ENCODE results near the gene CAPRIN1.

The CAPRIN1 gene

GRCh38 chr11:34134765-34135164 is 83.2 kb downstream of the CAPRIN1 start:
- Histone ChIP-seq H3K4me1 (ENCODE audit: insufficient read depth, low read length) (no peaks in the 10 kb centered on the region), H3K9me3 (ENCODE audit: insufficient read depth, low read depth, low read length) (no peaks in the 10 kb centered on the region), H3K27ac (ENCODE audit: low read length) (no peak overlapping the region), H3K27me3 (ENCODE audit: insufficient read depth, low read length) (no peaks in the 10 kb centered on the region), H3K4me3 (ENCODE audit: low read length) (no peak overlapping the region), H3K9ac (ENCODE audit: low read depth, low read length) (no peak overlapping the region), H3K36me3 (ENCODE audit: insufficient read depth, low read depth, low read length) (peaks cover 93% of the 10 kb centered on the region)

GRCh38 chr11:34135439-34135838 is 83.9 kb downstream of the CAPRIN1 start:
- Histone ChIP-seq H3K36me3 (ENCODE audit: insufficient read depth, low read depth, low read length) (peaks cover 93% of the 10 kb centered on the region), H3K27ac (ENCODE audit: low read length) (no peak overlapping the region), H3K27me3 (ENCODE audit: insufficient read depth, low read length) (no peaks in the 10 kb centered on the region), H3K4me1 (ENCODE audit: insufficient read depth, low read length) (no peaks in the 10 kb centered on the region), H3K9me3 (ENCODE audit: insufficient read depth, low read depth, low read length) (no peaks in the 10 kb centered on the region), H3K9ac (ENCODE audit: low read depth, low read length) (no peak overlapping the region), H3K4me3 (ENCODE audit: low read length) (no peak overlapping the region)

- Histone ChIP-seq H3K9ac (ENCODE audit: low read depth, low read length) (no peak overlapping the region), H3K36me3 (ENCODE audit: insufficient read depth, low read depth, low read length) (peaks cover 93% of the 10 kb centered on the region), H3K27ac (ENCODE audit: low read length) (no peak overlapping the region), H3K4me1 (ENCODE audit: insufficient read depth, low read length) (no peaks in the 10 kb centered on the region), H3K4me3 (ENCODE audit: low read length) (no peak overlapping the region), H3K9me3 (ENCODE audit: insufficient read depth, low read depth, low read length) (no peaks in the 10 kb centered on the region), H3K27me3 (ENCODE audit: insufficient read depth, low read length) (no peaks in the 10 kb centered on the region)
Observed at GRCh38 chr11:34136420-34136819, 84.9 kb downstream of the CAPRIN1 start.

DNA sequence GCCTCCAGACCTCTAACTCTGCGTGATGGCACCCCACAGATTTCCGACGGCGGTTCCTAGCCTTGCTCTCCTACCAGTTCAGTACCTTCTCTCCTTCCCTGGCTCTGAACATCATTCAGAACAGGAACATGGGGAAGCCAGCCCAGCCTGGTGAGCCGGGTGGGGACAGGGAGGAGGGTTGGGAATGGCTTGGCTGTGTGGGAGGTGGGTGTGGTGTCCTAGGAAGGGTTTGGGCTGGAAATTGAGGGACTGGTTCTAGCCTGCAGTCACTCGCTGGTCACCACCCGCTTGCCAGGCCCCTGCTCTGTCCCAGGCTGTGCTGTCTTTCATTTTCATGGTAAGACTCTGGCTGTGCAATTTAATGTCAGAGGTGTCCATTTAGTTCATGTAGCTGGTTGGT is 87.8 kb downstream of the CAPRIN1 start:
- Histone ChIP-seq H3K27me3 (ENCODE audit: insufficient read depth, low read length) (no peaks in the 10 kb centered on the region), H3K9me3 (ENCODE audit: insufficient read depth, low read depth, low read length) (no peaks in the 10 kb centered on the region), H3K9ac (ENCODE audit: low read depth, low read length) (no peak overlapping the region), H3K27ac (ENCODE audit: low read length) (no peak overlapping the region), H3K4me3 (ENCODE audit: low read length) (no peak overlapping the region), H3K4me1 (ENCODE audit: insufficient read depth, low read length) (no peaks in the 10 kb centered on the region), H3K36me3 (ENCODE audit: insufficient read depth, low read depth, low read length) (peaks cover 97% of the 10 kb centered on the region)

DNA sequence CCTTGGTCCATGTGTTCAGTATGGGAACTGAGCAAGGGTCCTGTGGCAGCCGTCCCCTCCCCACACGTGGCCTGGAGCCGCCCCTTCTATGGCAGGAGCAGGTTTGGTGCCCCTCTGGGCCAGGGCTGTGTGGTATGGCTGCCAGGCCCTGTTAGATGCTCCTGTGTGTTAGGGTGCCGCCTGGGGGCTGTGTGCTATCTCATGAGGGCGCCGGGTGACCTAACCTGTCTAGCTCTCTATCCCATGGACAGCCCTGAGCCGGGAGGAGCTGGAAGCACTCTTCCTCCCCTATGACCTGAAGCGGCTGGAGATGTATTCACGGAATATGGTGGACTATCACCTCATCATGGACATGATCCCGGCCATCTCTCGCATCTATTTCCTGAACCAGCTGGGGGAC is 88.6 kb downstream of the CAPRIN1 start:
- H3K27ac ChIP-seq (ENCODE audit: low read length), result no peak overlapping the region
- H3K9ac ChIP-seq (ENCODE audit: low read depth, low read length), result no peak overlapping the region
- H3K4me1 ChIP-seq (ENCODE audit: insufficient read depth, low read length), result no peaks in the 10 kb centered on the region
- peaks cover 97% of the 10 kb centered on the region for H3K36me3 ChIP-seq (ENCODE audit: insufficient read depth, low read depth, low read length)
- H3K27me3 ChIP-seq (ENCODE audit: insufficient read depth, low read length), result no peaks in the 10 kb centered on the region
- no peak overlapping the region for H3K4me3 ChIP-seq (ENCODE audit: low read length)
- no peaks in the 10 kb centered on the region for H3K9me3 ChIP-seq (ENCODE audit: insufficient read depth, low read depth, low read length)

DNA sequence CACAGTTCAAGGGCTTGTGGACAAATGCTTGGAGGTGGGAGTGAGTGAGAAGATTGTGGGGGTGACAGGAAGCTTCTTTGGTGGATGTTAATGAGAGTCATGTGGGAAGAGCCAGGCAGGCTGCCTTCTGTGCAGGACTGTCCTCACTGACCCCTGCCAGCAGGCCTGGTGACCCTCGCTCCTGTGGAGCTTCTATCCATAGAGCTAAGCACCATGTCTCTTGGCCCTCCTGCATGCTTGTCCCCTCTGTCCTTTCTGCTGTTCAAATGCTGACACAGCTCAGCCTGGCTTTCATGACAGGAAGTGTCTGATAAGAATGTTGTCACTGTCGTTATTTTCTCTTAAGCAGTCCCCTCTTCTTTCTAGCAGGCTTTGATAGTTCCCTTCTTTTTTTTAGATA is 91.5 kb downstream of the CAPRIN1 start:
- Histone ChIP-seq H3K27ac (ENCODE audit: low read length) (no peak overlapping the region), H3K4me1 (ENCODE audit: insufficient read depth, low read length) (no peaks in the 10 kb centered on the region), H3K27me3 (ENCODE audit: insufficient read depth, low read length) (no peaks in the 10 kb centered on the region), H3K36me3 (ENCODE audit: insufficient read depth, low read depth, low read length) (peaks cover 99% of the 10 kb centered on the region), H3K4me3 (ENCODE audit: low read length) (no peak overlapping the region), H3K9ac (ENCODE audit: low read depth, low read length) (no peak overlapping the region), H3K9me3 (ENCODE audit: insufficient read depth, low read depth, low read length) (no peaks in the 10 kb centered on the region)

- Histone ChIP-seq H3K9me3 (ENCODE audit: insufficient read depth, low read depth, low read length) (no peaks in the 10 kb centered on the region), H3K27me3 (ENCODE audit: insufficient read depth, low read length) (no peaks in the 10 kb centered on the region), H3K9ac (ENCODE audit: low read depth, low read length) (no peak overlapping the region), H3K4me1 (ENCODE audit: insufficient read depth, low read length) (no peaks in the 10 kb centered on the region), H3K36me3 (ENCODE audit: insufficient read depth, low read depth, low read length) (peaks cover 99% of the 10 kb centered on the region), H3K4me3 (ENCODE audit: low read length) (no peak overlapping the region), H3K27ac (ENCODE audit: low read length) (no peak overlapping the region)
Observed at GRCh38 chr11:34145073-34145472, 93.5 kb downstream of the CAPRIN1 start.

DNA sequence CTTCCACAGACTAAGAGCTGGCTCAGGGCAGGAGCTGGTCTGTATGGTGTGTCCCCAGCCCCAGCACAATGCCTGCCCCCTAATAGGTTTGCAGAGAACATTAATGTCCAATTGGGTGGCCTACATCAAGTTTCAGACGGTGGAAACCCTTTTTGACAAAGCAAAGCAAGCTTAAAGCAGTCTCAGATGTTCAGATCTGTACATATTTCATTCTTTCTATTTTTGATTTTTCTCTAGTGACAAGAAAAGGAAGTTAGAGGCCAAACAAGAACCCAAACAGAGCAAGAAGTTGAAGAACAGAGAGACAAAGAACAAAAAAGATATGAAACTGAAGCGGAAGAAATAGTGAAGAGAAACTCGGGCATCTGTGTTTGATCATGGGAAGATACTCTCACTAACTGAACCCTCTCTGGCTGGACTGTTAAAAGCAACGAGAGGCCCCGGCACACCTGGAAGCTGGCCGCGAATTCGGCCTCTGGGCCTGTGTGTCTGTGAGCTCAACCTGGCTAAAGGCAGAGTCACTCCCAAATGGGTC is 94.4 kb downstream of the CAPRIN1 start:
- Histone ChIP-seq H3K4me1 (ENCODE audit: insufficient read depth, low read length) (no peaks in the 10 kb centered on the region), H3K27ac (ENCODE audit: low read length) (no peak overlapping the region), H3K27me3 (ENCODE audit: insufficient read depth, low read length) (no peaks in the 10 kb centered on the region), H3K4me3 (ENCODE audit: low read length) (no peak overlapping the region), H3K9ac (ENCODE audit: low read depth, low read length) (no peak overlapping the region), H3K9me3 (ENCODE audit: insufficient read depth, low read depth, low read length) (no peaks in the 10 kb centered on the region), H3K36me3 (ENCODE audit: insufficient read depth, low read depth, low read length) (peaks cover 99% of the 10 kb centered on the region)

GRCh38 chr11:34146411-34146810 is 94.9 kb downstream of the CAPRIN1 start:
- no peaks in the 10 kb centered on the region for H3K27me3 ChIP-seq (ENCODE audit: insufficient read depth, low read length)
- no peak overlapping the region for H3K4me3 ChIP-seq (ENCODE audit: low read length)
- no peak overlapping the region for H3K9ac ChIP-seq (ENCODE audit: low read depth, low read length)

DNA sequence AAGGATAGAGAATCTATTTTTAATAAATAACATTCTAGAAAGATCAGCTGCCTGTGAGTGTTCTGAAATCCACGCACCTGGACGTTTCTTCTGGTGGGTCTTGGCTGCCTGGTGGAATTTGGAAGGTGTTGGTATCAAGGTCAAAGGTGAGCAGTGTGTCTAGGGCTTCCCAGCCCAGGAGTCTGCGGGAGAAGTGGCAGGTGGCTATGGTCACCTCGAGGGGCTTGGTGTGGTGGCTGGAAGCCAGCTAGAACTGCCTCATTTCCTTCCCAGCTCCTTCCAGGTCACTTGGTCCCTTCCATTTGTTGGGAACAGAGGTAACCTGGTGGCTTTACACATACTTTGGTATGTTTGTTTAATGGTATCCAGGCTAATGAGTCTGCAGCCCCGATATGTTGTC is 95.3 kb downstream of the CAPRIN1 start:
- Histone ChIP-seq H3K27me3 (ENCODE audit: insufficient read depth, low read length) (no peaks in the 10 kb centered on the region), H3K4me3 (ENCODE audit: low read length) (no peak overlapping the region), H3K36me3 (ENCODE audit: insufficient read depth, low read depth, low read length) (peaks cover 97% of the 10 kb centered on the region), H3K27ac (ENCODE audit: low read length) (no peak overlapping the region), H3K4me1 (ENCODE audit: insufficient read depth, low read length) (no peaks in the 10 kb centered on the region), H3K9me3 (ENCODE audit: insufficient read depth, low read depth, low read length) (no peaks in the 10 kb centered on the region), H3K9ac (ENCODE audit: low read depth, low read length) (no peak overlapping the region)

More at GRCh38 chr11:34146411-34146810, 94.9 kb downstream of the CAPRIN1 start:
- Histone ChIP-seq H3K4me1 (ENCODE audit: insufficient read depth, low read length) (no peaks in the 10 kb centered on the region), H3K36me3 (ENCODE audit: insufficient read depth, low read depth, low read length) (peaks cover 99% of the 10 kb centered on the region), H3K27ac (ENCODE audit: low read length) (no peak overlapping the region), H3K9me3 (ENCODE audit: insufficient read depth, low read depth, low read length) (no peaks in the 10 kb centered on the region)

- Histone ChIP-seq H3K9ac (ENCODE audit: low read depth, low read length) (no peak overlapping the region), H3K4me3 (ENCODE audit: low read length) (no peak overlapping the region), H3K27ac (ENCODE audit: low read length) (no peak overlapping the region), H3K27me3 (ENCODE audit: insufficient read depth, low read length) (no peaks in the 10 kb centered on the region), H3K4me1 (ENCODE audit: insufficient read depth, low read length) (no peaks in the 10 kb centered on the region), H3K36me3 (ENCODE audit: insufficient read depth, low read depth, low read length) (peaks cover 97% of the 10 kb centered on the region), H3K9me3 (ENCODE audit: insufficient read depth, low read depth, low read length) (no peaks in the 10 kb centered on the region)
Observed at GRCh38 chr11:34147581-34147980, 96.0 kb downstream of the CAPRIN1 start.

GRCh38 chr11:34148504-34149165 is 97.1 kb downstream of the CAPRIN1 start:
- peaks cover 94% of the 10 kb centered on the region for H3K36me3 ChIP-seq (ENCODE audit: insufficient read depth, low read depth, low read length)
- no peak overlapping the region for H3K4me3 ChIP-seq (ENCODE audit: low read length)
- no peaks in the 10 kb centered on the region for H3K9me3 ChIP-seq (ENCODE audit: insufficient read depth, low read depth, low read length)
- H3K4me1 ChIP-seq (ENCODE audit: insufficient read depth, low read length), result no peaks in the 10 kb centered on the region
- no peaks in the 10 kb centered on the region for H3K27me3 ChIP-seq (ENCODE audit: insufficient read depth, low read length)
- H3K9ac ChIP-seq (ENCODE audit: low read depth, low read length), result peak overlapping the region; percentile 25; the same call in 1 of the 2 replicates
- H3K27ac ChIP-seq (ENCODE audit: low read length), result no peak overlapping the region
